SK-N-SH (cell line): ENCODE data around the gene CLEC11A. TPM values are rescaled to one million over a fixed set of nuclear protein-coding genes. Genes with fewer than 3 reads are reported as not detected.
"Not testable (repeated sequence)": the region's sequence is repeated elsewhere in the genome, so short reads cannot be mapped to it uniquely, and the experiment has no call there.

Source experiments
- CTCF ChIA-PET: fragments of 300-600, 350-600 bp; formaldehyde crosslinking; extraction: SDS; loops from one replicate; lab custom pipeline; 2021; lab: Yijun Ruan, JAX
- POLR2A ChIA-PET: fragments of 350-600 bp; sonication (Branson Sonifier 250); formaldehyde crosslinking; extraction: SDS; loops from one replicate; lab custom pipeline; 2020; ENCODE audit warnings: antibody characterized with exemption, inconsistent platforms; lab: Yijun Ruan, JAX
- DNase-seq: peaks from one replicate; pipeline ENCODE4 v3.0.0; 2012
- H2AFZ ChIP-seq: fragments of 200-600 bp; sonication (generic); 2 replicates; pipeline ENCODE4 v1.8.1; 2016; ENCODE audit warnings: antibody characterized with exemption, mild to moderate bottlenecking, low read depth
- H3F3A ChIP-seq: fragments of 200-600 bp; sonication (generic); replicated peaks from 2 replicates; pipeline ENCODE3; 2016; ENCODE audit warnings: antibody characterized with exemption, mild to moderate bottlenecking; ENCODE audit not compliant: insufficient read depth
- H3K27ac ChIP-seq, 2 experiments: fragments of 200-500 bp in 1 of 2; fragments of 200-600 bp in 1 of 2; sonication (Bioruptor generic) in 1 of 2; sonication (generic), shearing (Covaris generic) in 1 of 2; 2 replicates each; pipeline versions ENCODE4 v1.5.1 to v1.6.1; 2014 to 2016; ENCODE audit warnings: low read depth in 2 of 2, inconsistent platforms in 1 of 2, low read length in 1 of 2, mild to moderate bottlenecking in 1 of 2, mixed read lengths in 1 of 2
- H3K27me3 ChIP-seq: fragments of 200-600 bp; sonication (generic), shearing (Covaris generic); 2 replicates; pipeline ENCODE4 v1.6.1; 2016; ENCODE audit warnings: mixed run types; ENCODE audit not compliant: insufficient read depth
- H3K36me3 ChIP-seq, 2 experiments: fragments of 200-500 bp in 1 of 2; fragments of 200-600 bp in 1 of 2; sonication (Bioruptor generic) in 1 of 2; sonication (generic) in 1 of 2; replicated peaks in 1 of 2; 2 replicates each; pipeline versions ENCODE3 to v1.5.1; 2014 to 2016; ENCODE audit warnings: low read length in 1 of 2, mild to moderate bottlenecking in 1 of 2; ENCODE audit not compliant: insufficient read depth in 2 of 2, control insufficient read depth in 1 of 2
- H3K4me1 ChIP-seq, 2 experiments: fragments of 200-500 bp in 1 of 2; fragments of 200-600 bp in 1 of 2; sonication (Bioruptor generic) in 1 of 2; sonication (generic), shearing (Covaris generic) in 1 of 2; 2 replicates each; pipeline versions ENCODE4 v1.5.1 to v1.6.1; 2014 to 2016; ENCODE audit warnings: low read depth in 1 of 2, low read length in 1 of 2, mixed run types in 1 of 2; ENCODE audit not compliant: insufficient read depth in 2 of 2, control insufficient read depth in 1 of 2
- H3K4me2 ChIP-seq: fragments of 200-600 bp; sonication (generic), shearing (Covaris generic); 2 replicates; pipeline ENCODE4 v1.6.1; 2017; ENCODE audit warnings: mixed run types
- H3K4me3 ChIP-seq, 2 experiments: fragments of 200-500 bp in 1 of 2; fragments of 200-600 bp in 1 of 2; sonication (Bioruptor generic) in 1 of 2; sonication (generic), shearing (Covaris generic) in 1 of 2; 2 replicates each; pipeline versions ENCODE4 v1.5.1 to v1.8.1; 2014 to 2016; ENCODE audit warnings: low read depth in 2 of 2, inconsistent platforms in 1 of 2, low read length in 1 of 2, mild to moderate bottlenecking in 1 of 2, mixed read lengths in 1 of 2, moderate library complexity in 1 of 2
- H3K79me2 ChIP-seq: fragments of 200-600 bp; sonication (generic); 2 replicates; pipeline ENCODE4 v1.8.1; 2017; ENCODE audit warnings: mild to moderate bottlenecking; ENCODE audit not compliant: insufficient read depth
- H3K9ac ChIP-seq: fragments of 200-600 bp; sonication (generic); 2 replicates; pipeline ENCODE4 v1.6.1; 2017; ENCODE audit warnings: mixed run types
- H3K9me2 ChIP-seq: fragments of 200-600 bp; sonication (generic); 2 replicates; pipeline ENCODE4 v1.6.1; 2017; ENCODE audit warnings: mixed run types
- H3K9me3 ChIP-seq: fragments of 200-600 bp; sonication (generic); 2 replicates; pipeline ENCODE4 v1.6.1; 2017; ENCODE audit warnings: mixed run types, mild to moderate bottlenecking, moderate library complexity
- H4K20me1 ChIP-seq: fragments of 200-600 bp; sonication (generic); 2 replicates; pipeline ENCODE4 v1.6.1; 2017; ENCODE audit warnings: mild to moderate bottlenecking, mixed run types; ENCODE audit not compliant: insufficient read depth
- FOSL2 ChIP-seq: IDR thresholded peaks from 2 replicates; pipeline ENCODE4 v1.4.0; 2012; ENCODE audit warnings: low read depth, mild to moderate bottlenecking, moderate library complexity, borderline replicate concordance
- IRF3 ChIP-seq: fragments of 150-350 bp; IDR thresholded peaks from 2 replicates; pipeline ENCODE4 v1.6.1; 2016; ENCODE audit warnings: mild to moderate bottlenecking, low read depth, low read length
- JUND ChIP-seq: IDR thresholded peaks from 2 replicates; pipeline ENCODE4 v1.4.0; 2012
- RAD21 ChIP-seq: IDR thresholded peaks from 2 replicates; pipeline ENCODE4 v1.6.1; 2012; ENCODE audit warnings: mild to moderate bottlenecking, low read length
- RCOR1 ChIP-seq: fragments of 150-350 bp; IDR thresholded peaks from 2 replicates; pipeline ENCODE4 v1.6.1; 2017; ENCODE audit warnings: antibody characterized with exemption, low read length
- RFX5 ChIP-seq: IDR thresholded peaks from 2 replicates; pipeline ENCODE4 v1.6.1; 2012; ENCODE audit warnings: mild to moderate bottlenecking, improper control_type of control experiment, low read length
- SIN3A ChIP-seq: IDR thresholded peaks from 2 replicates; pipeline ENCODE4 v1.6.1; 2012; ENCODE audit warnings: low read depth, mild to moderate bottlenecking, low read length, moderate library complexity, borderline replicate concordance
- TAF1 ChIP-seq: IDR thresholded peaks from 2 replicates; pipeline ENCODE4 v1.6.1; 2012; ENCODE audit warnings: low read depth, mild to moderate bottlenecking, low read length, moderate library complexity, borderline replicate concordance
- USF1 ChIP-seq: IDR thresholded peaks from 2 replicates; pipeline ENCODE4 v1.4.0; 2012; ENCODE audit warnings: low read depth, borderline replicate concordance
- YY1 ChIP-seq: IDR thresholded peaks from 2 replicates; pipeline ENCODE4 v1.4.0; 2012; ENCODE audit warnings: low read depth, mild to moderate bottlenecking
- WGBS: methylation state at CpG from one replicate; pipeline ENCODE4 v1.1.6; 2017; ENCODE audit warnings: low lambda C conversion rate; 5-methylcytosine and 5-hydroxymethylcytosine counted together
- polyA plus RNA-seq, 3 experiments: library from polyadenylated mRNA; depleted of rRNA; stranded (reverse); fragments of >200 nt; gene quantifications; 2 replicates each; pipeline ENCODE4 v1.2.3, GENCODE V29; 2012

Gene CLEC11A
- polyA plus RNA-seq, 1 of the 3 experiments (the other 2 are of a cell fraction), result 4.4 TPM

GRCh38 chr19:50759886-50760285 lies 36.7 kb downstream of the CLEC11A start:
- H3K4me2 ChIP-seq, result no peak overlapping the region
- no peaks in the 10 kb centered on the region for H3K9me2 ChIP-seq
- POLR2A ChIA-PET, result no interaction called here
- H3K79me2 ChIP-seq, result no peaks in the 10 kb centered on the region
- DNase-seq, result no peak
- peak; percentile 91 for TF ChIP-seq USF1
- no peak for TF ChIP-seq SIN3A
- TF ChIP-seq, all 33 proteins: peak for 1
- Histone ChIP-seq H3K27ac (no peak overlapping the region), H3F3A (no peaks in the 10 kb centered on the region), H3K36me3 (no peaks in the 10 kb centered on the region), H3K9me3 (no peaks in the 10 kb centered on the region), H3K27me3 (no peaks in the 10 kb centered on the region; the same call in 1 of the 2 replicates), H3K9ac (no peak overlapping the region), H2AFZ (peak overlapping the region; percentile 75; the same call in 1 of the 2 replicates), H4K20me1 (no peaks in the 10 kb centered on the region), H3K4me1 (no peaks in the 10 kb centered on the region), H3K4me3 (no peak overlapping the region)
- CTCF ChIA-PET, result interaction anchor here (0.7 kb wide), 1 partner anchor 55 kb away, joined by 3 read pairs; no protein-coding TSS in a partner anchor
- WGBS, result 38% methylated on average over 4 of the region's 4 CpGs

GRCh38 chr19:50761501-50761900 lies 38.3 kb downstream of the CLEC11A start:
- H2AFZ ChIP-seq, H3K27me3 ChIP-seq, DNase-seq, H3K4me3 ChIP-seq, H4K20me1 ChIP-seq, H3K4me1 ChIP-seq, H3K9ac ChIP-seq, H3K27ac ChIP-seq, H3K9me3 ChIP-seq, H3K4me2 ChIP-seq, H3K9me2 ChIP-seq, POLR2A ChIA-PET, H3F3A ChIP-seq, H3K36me3 ChIP-seq, H3K79me2 ChIP-seq: not testable (repeated sequence)
- CTCF ChIA-PET, result interaction anchor here (1.6 kb wide), 1 partner anchor 92 kb away, joined by 4 read pairs; no protein-coding TSS in a partner anchor
- WGBS, result 43% methylated on average over 3 of the region's 3 CpGs

GRCh38 chr19:50763521-50763920 lies 40.4 kb downstream of the CLEC11A start:
- H3K4me3 ChIP-seq, H3K36me3 ChIP-seq, H3K27me3 ChIP-seq, H2AFZ ChIP-seq, H4K20me1 ChIP-seq, H3K9me2 ChIP-seq, H3K27ac ChIP-seq, POLR2A ChIA-PET, H3K9me3 ChIP-seq, H3F3A ChIP-seq, H3K79me2 ChIP-seq, DNase-seq, H3K4me1 ChIP-seq, H3K9ac ChIP-seq, H3K4me2 ChIP-seq: not testable (repeated sequence)
- 59% methylated on average over 13 of the region's 13 CpGs for WGBS
- CTCF ChIA-PET, result interaction anchor here (1.2 to 2.4 kb wide), 2 partner anchors 19 to 39 kb away, joined by 3 to 8 read pairs; no protein-coding TSS in a partner anchor

GRCh38 chr19:50764409-50764808 lies 41.2 kb downstream of the CLEC11A start:
- Histone ChIP-seq H3K27me3 (no peaks in the 10 kb centered on the region), H3K9me2 (no peaks in the 10 kb centered on the region), H4K20me1 (no peaks in the 10 kb centered on the region), H3K4me1 (no peaks in the 10 kb centered on the region), H3K36me3 (no peaks in the 10 kb centered on the region), H3K9me3 (no peaks in the 10 kb centered on the region), H3K27ac (no peak overlapping the region), H3K79me2 (no peaks in the 10 kb centered on the region), H2AFZ (no peak overlapping the region), H3K4me3 (no peak overlapping the region), H3K4me2 (no peak overlapping the region), H3F3A (no peaks in the 10 kb centered on the region), H3K9ac (no peak overlapping the region)
- 69% methylated on average over 7 of the region's 7 CpGs for WGBS
- TF ChIP-seq RFX5 (no peak), IRF3 (no peak), RCOR1 (no peak), JUND (no peak), RAD21 (no peak), TAF1 (no peak), YY1 (no peak), SIN3A (no peak), FOSL2 (no peak)
- ChIA-PET POLR2A (interaction anchor here (0.5 to 0.6 kb wide), 2 partner anchors 39 to 108 kb away, joined by 3 read pairs; no protein-coding TSS in a partner anchor), CTCF (interaction anchor here (1.0 to 2.4 kb wide), 2 partner anchors 13 to 40 kb away, joined by 3 to 8 read pairs; no protein-coding TSS in a partner anchor)
- DNase-seq, result no peak

- H3K9me3 ChIP-seq, H3K4me3 ChIP-seq, H3K9me2 ChIP-seq, H3F3A ChIP-seq, POLR2A ChIA-PET, H3K79me2 ChIP-seq, H3K4me1 ChIP-seq, H3K27me3 ChIP-seq, DNase-seq, H3K36me3 ChIP-seq, H3K27ac ChIP-seq, H2AFZ ChIP-seq, H4K20me1 ChIP-seq, H3K4me2 ChIP-seq, H3K9ac ChIP-seq: not testable (repeated sequence)
- 49% methylated on average over 8 of the region's 12 CpGs for WGBS
- CTCF ChIA-PET, result interaction anchor here (1.5 kb wide), 1 partner anchor 16 kb away, joined by 4 read pairs; no protein-coding TSS in a partner anchor
Observed at GRCh38 chr19:50766746-50767145, 43.6 kb downstream of the CLEC11A start.
